Natural killer cell (primary cell): ENCODE measurements around the gene HYDIN. TPM values are rescaled to one million over a fixed set of nuclear protein-coding genes. Genes with fewer than 3 reads are reported as not detected.
"Not testable (repeated sequence)": the region's sequence is repeated elsewhere in the genome, so short reads cannot be mapped to it uniquely, and the experiment has no call there.

Experiments
- ATAC-seq, 3 donors: fragments of 150-1000 bp in 2 of 3; fragments of 200-7000 bp in 1 of 3; cut with Tn5 transposase; 1 replicate in 1 of 3; 2 replicates in 2 of 3; pipeline ENCODE4 v1.10.0; 2021; ENCODE audit warnings: mild to moderate bottlenecking in 2 of 3, moderate library complexity in 2 of 3
- DNase-seq, 2 donors: peaks; one replicate each; pipeline versions ENCODE4 v3.0.0 to v3.0.0-alpha.2; 2013 to 2021; ENCODE audit warnings: mixed read lengths in 1 of 2
- H3K27ac ChIP-seq: one replicate; pipeline ENCODE4 v1.5.1; 2013; ENCODE audit warnings: mild to moderate bottlenecking, low read length
- H3K27me3 ChIP-seq: one replicate; pipeline ENCODE4 v1.6.1; 2013; ENCODE audit warnings: low read length; ENCODE audit not compliant: control insufficient read depth, insufficient read depth
- H3K36me3 ChIP-seq: one replicate; pipeline ENCODE4 v1.6.1; 2013; ENCODE audit warnings: low read length; ENCODE audit not compliant: control insufficient read depth, insufficient read depth
- H3K4me1 ChIP-seq: one replicate; pipeline ENCODE4 v1.6.1; 2013; ENCODE audit warnings: low read length; ENCODE audit not compliant: control insufficient read depth, insufficient read depth
- H3K4me3 ChIP-seq: one replicate; pipeline ENCODE4 v1.5.1; 2013; ENCODE audit warnings: low read length
- H3K9me3 ChIP-seq: one replicate; pipeline ENCODE4 v1.6.1; 2013; ENCODE audit warnings: low read length; ENCODE audit not compliant: control insufficient read depth, insufficient read depth
- H3K27ac Mint-ChIP-seq, 2 donors: one replicate each; pipeline ENCODE4 v1.8.0; 2022; ENCODE audit warnings: mild to moderate bottlenecking in 2 of 2, mixed read lengths in 2 of 2, moderate library complexity in 1 of 2
- H3K27me3 Mint-ChIP-seq, 2 donors: one replicate each; pipeline ENCODE4 v1.8.0; 2022; ENCODE audit warnings: low read depth in 2 of 2, mixed read lengths in 2 of 2
- H3K36me3 Mint-ChIP-seq: one replicate; pipeline ENCODE4 v1.8.0; 2022; ENCODE audit warnings: mixed read lengths
- H3K4me1 Mint-ChIP-seq, 2 donors: one replicate each; pipeline ENCODE4 v1.8.0; 2022; ENCODE audit warnings: mixed read lengths in 2 of 2
- H3K4me3 Mint-ChIP-seq: one replicate; pipeline ENCODE4 v1.8.0; 2022; ENCODE audit warnings: mild to moderate bottlenecking, moderate library complexity, mixed read lengths
- H3K9me3 Mint-ChIP-seq, 2 donors: one replicate each; pipeline ENCODE4 v1.8.0; 2022; ENCODE audit warnings: mixed read lengths in 2 of 2
- WGBS: methylation state at CpG from one replicate; pipeline ENCODE4 v1.1.7; 2013; ENCODE audit warnings: missing lambda C conversion rate; ENCODE audit not compliant: insufficient coverage; 5-methylcytosine and 5-hydroxymethylcytosine counted together
- intact Hi-C: fragments of 100-400 bp; cut with micrococcal nuclease; formaldehyde crosslinking; loops from one replicate; pipeline ENCODE4 v1.14.2; 2022
- total RNA-seq, 4 donors: library from RNA; stranded (reverse); fragments of 120-200 nt in 1 of 4; gene quantifications; one replicate each; pipeline versions ENCODE4 v1.2.3 to v1.2.4, GENCODE V29; 2013 to 2022

HYDIN gene
- total RNA-seq, 3 donors from 2014 or later (not counting 1 experiment from before 2014, with no cell fraction given), result 0.43 to 1.1 (median 0.82) TPM

GRCh38 chr16:70999735-71000134 is 230.8 kb downstream of the HYDIN start:
- H3K4me3 ChIP-seq, H3K4me1 Mint-ChIP-seq, H3K27me3 Mint-ChIP-seq, H3K27ac ChIP-seq, H3K4me1 ChIP-seq, H3K4me3 Mint-ChIP-seq, H3K36me3 Mint-ChIP-seq, H3K27ac Mint-ChIP-seq, H3K27me3 ChIP-seq, ATAC-seq, H3K9me3 ChIP-seq, H3K36me3 ChIP-seq, H3K9me3 Mint-ChIP-seq, intact Hi-C loops: not testable (repeated sequence)
- 0% methylated on average over 1 of the region's 2 CpGs for WGBS
- DNase-seq, result peak in 1 of 2 donors; percentile 32

DNA sequence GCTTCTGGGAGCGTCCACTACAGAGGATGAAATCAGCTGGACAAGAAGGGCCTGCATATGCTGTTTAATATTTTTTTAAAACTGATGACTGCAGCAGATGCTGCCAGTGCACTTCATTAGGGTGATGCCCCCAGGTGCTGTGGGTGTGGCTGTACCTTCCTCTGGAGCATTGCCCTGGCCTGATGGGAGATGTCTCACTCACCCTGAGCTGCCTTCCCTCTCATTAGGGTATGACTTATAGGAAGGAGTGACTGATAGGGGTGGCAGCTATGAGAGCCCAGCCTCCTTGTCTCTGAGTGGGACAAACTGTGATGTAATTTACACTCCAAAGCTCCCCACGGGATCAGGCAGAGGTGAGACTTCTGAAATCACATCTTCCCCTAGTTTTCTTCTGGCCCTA is 234.7 kb downstream of the HYDIN start:
- H3K9me3 Mint-ChIP-seq, H3K36me3 ChIP-seq, H3K4me1 ChIP-seq, H3K36me3 Mint-ChIP-seq, H3K4me1 Mint-ChIP-seq, H3K27ac ChIP-seq, H3K4me3 Mint-ChIP-seq, H3K9me3 ChIP-seq, intact Hi-C loops, DNase-seq, H3K27ac Mint-ChIP-seq, H3K27me3 Mint-ChIP-seq, H3K4me3 ChIP-seq, H3K27me3 ChIP-seq, ATAC-seq: not testable (repeated sequence)
- no CpG with 5 or more reads among the region's 2 CpGs for WGBS

GRCh38 chr16:70992511-70992910 is 238.0 kb downstream of the HYDIN start:
- DNase-seq, H3K27ac Mint-ChIP-seq, intact Hi-C loops, H3K9me3 ChIP-seq, H3K27ac ChIP-seq, H3K4me1 ChIP-seq, ATAC-seq, H3K4me3 Mint-ChIP-seq, H3K36me3 ChIP-seq, H3K27me3 Mint-ChIP-seq, H3K9me3 Mint-ChIP-seq, H3K4me3 ChIP-seq, H3K4me1 Mint-ChIP-seq, H3K36me3 Mint-ChIP-seq, H3K27me3 ChIP-seq: not testable (repeated sequence)
- WGBS, result 74% methylated on average over 3 of the region's 4 CpGs

- H3K27me3 ChIP-seq, H3K4me3 Mint-ChIP-seq, H3K9me3 Mint-ChIP-seq, H3K4me1 ChIP-seq, H3K27me3 Mint-ChIP-seq, H3K4me3 ChIP-seq, H3K4me1 Mint-ChIP-seq, intact Hi-C loops, H3K36me3 Mint-ChIP-seq, H3K9me3 ChIP-seq, ATAC-seq, DNase-seq, H3K27ac Mint-ChIP-seq, H3K27ac ChIP-seq, H3K36me3 ChIP-seq: not testable (repeated sequence)
- 16% methylated on average over 4 of the region's 9 CpGs for WGBS
Measured at GRCh38 chr16:70987019-70987715, 243.4 kb downstream of the HYDIN start.

DNA sequence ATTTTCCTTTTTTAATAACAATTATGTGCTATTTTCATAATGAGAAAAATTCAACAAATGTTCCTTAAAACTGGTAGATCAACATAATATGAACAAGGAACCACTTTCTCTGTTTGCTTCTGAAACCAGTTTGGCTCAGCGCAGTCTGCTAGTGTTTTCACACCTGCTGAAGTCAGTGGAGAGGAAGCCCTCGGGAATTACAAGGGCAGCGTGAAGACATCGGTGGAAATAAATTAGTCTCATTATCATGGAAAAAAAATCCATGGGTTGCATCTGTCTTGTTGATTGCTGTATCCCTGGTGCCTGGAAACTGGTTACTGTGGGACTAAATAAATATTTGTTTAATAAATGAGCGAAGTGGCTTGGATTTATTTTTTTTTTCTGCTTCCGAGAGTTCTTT is 245.8 kb downstream of the HYDIN start:
- H3K4me1 Mint-ChIP-seq, H3K4me1 ChIP-seq, H3K27me3 Mint-ChIP-seq, H3K9me3 ChIP-seq, H3K9me3 Mint-ChIP-seq, ATAC-seq, H3K36me3 ChIP-seq, H3K27ac ChIP-seq, intact Hi-C loops, DNase-seq, H3K36me3 Mint-ChIP-seq, H3K27ac Mint-ChIP-seq, H3K27me3 ChIP-seq, H3K4me3 ChIP-seq, H3K4me3 Mint-ChIP-seq: not testable (repeated sequence)
- 63% methylated on average over 2 of the region's 6 CpGs for WGBS

DNA sequence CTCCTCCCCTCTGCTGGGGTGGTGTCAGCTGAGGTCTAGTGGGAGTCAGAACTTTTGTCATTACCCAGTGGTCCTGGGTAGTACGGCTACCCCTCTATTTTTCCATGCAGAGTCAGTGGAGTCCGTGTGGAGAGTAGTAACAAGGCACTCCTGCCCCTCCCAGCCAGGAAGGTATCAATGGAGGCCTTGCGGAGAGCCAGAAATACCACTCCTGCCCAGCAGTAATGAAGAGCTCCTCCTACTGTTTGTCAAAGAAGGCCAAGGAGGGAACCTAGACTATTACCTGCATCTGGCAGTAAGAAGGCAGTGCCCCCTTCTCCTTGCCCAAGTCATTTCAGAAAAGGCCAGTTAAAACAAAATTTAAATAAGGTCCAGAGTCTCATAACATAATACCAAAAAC is 262.2 kb downstream of the HYDIN start:
- H3K9me3 Mint-ChIP-seq, H3K27ac Mint-ChIP-seq, H3K36me3 Mint-ChIP-seq, H3K4me3 Mint-ChIP-seq, H3K4me3 ChIP-seq, H3K27me3 ChIP-seq, ATAC-seq, H3K4me1 ChIP-seq, H3K36me3 ChIP-seq, H3K27me3 Mint-ChIP-seq, intact Hi-C loops, H3K9me3 ChIP-seq, H3K4me1 Mint-ChIP-seq, DNase-seq, H3K27ac ChIP-seq: not testable (repeated sequence)
- WGBS, result no CpG with 5 or more reads among the region's 3 CpGs

- H3K9me3 ChIP-seq, H3K9me3 Mint-ChIP-seq, H3K27me3 ChIP-seq, H3K27ac Mint-ChIP-seq, H3K36me3 Mint-ChIP-seq, H3K4me3 Mint-ChIP-seq, ATAC-seq, H3K4me1 Mint-ChIP-seq, H3K4me1 ChIP-seq, H3K36me3 ChIP-seq, H3K27ac ChIP-seq, intact Hi-C loops, DNase-seq, H3K4me3 ChIP-seq, H3K27me3 Mint-ChIP-seq: not testable (repeated sequence)
- no CpG with 5 or more reads among the region's 3 CpGs for WGBS
Measured at GRCh38 chr16:70960169-70960568, 270.4 kb downstream of the HYDIN start.

- H3K27me3 Mint-ChIP-seq, H3K27ac Mint-ChIP-seq, H3K36me3 ChIP-seq, H3K4me1 ChIP-seq, H3K9me3 Mint-ChIP-seq, intact Hi-C loops, H3K9me3 ChIP-seq, ATAC-seq, H3K4me1 Mint-ChIP-seq, H3K36me3 Mint-ChIP-seq, H3K4me3 ChIP-seq, H3K27me3 ChIP-seq, H3K27ac ChIP-seq, H3K4me3 Mint-ChIP-seq, DNase-seq: not testable (repeated sequence)
- WGBS, result 67% methylated on average over 1 of the region's 4 CpGs
Measured at GRCh38 chr16:70954922-70955321, 275.6 kb downstream of the HYDIN start.
